Measurements from ENCODE around the gene SLC5A5. TPM values are rescaled to one million over a fixed set of nuclear protein-coding genes. Genes with fewer than 3 reads are reported as not detected.
"Not testable (repeated sequence)": the region's sequence is repeated elsewhere in the genome, so short reads cannot be mapped to it uniquely, and the experiment has no call there.

SLC5A5 gene
- polyA plus RNA-seq, 4 donors, result 0.06 to 0.08 TPM; not detected in 2

GRCh38 chr19:17869114-17869608 lies 2.6 kb upstream of the SLC5A5 start:
- no peak for DNase-seq (ENCODE audit: low read depth in 4 of 4, low spot score in 3 of 4)

DNA sequence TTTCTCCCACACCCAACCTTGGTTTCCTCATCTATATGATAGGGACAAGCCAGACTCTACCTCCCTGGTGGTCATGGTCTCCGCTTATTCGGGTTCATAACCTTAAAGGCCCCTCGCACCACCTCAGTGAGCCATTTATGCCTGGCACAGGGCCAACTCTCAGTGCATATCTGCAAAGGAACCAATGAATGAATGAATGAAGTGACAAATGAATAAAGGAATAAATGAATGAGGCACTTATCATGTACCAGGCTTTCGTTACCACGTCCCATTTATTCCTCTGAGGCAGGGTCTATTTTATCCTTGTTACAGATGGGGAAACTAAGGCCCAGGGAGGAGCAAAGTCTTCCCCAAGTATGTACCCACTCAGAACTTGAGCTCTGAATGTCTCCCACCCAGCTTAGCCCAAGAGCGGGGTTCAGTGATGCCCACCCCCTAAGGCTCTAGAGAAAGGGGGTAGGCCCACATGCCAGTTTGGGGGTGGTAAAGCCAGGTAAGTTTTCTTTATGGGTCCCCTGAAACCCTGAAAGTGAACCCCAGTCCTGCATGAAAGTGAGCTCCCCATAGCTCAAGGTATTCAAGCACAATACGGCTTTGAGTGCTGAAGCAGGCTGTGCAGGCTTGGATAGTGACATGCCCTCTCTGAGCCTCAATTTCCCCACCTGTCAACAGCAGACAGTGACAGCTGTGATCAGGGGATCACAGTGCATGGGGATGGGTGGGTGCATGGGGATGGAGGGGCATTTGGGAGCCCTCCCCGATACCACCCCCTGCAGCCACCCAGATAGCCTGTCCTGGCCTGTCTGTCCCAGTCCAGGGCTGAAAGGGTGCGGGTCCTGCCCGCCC lies 490 bp upstream of the SLC5A5 start:
- DNase-seq (ENCODE audit: low read depth in 4 of 4, low spot score in 3 of 4), result no peak

GRCh38 chr19:17872251-17873001 lies 681 bp downstream of the SLC5A5 start:
- DNase-seq (ENCODE audit: low read depth in 4 of 4, low spot score in 3 of 4), result no peak

DNA sequence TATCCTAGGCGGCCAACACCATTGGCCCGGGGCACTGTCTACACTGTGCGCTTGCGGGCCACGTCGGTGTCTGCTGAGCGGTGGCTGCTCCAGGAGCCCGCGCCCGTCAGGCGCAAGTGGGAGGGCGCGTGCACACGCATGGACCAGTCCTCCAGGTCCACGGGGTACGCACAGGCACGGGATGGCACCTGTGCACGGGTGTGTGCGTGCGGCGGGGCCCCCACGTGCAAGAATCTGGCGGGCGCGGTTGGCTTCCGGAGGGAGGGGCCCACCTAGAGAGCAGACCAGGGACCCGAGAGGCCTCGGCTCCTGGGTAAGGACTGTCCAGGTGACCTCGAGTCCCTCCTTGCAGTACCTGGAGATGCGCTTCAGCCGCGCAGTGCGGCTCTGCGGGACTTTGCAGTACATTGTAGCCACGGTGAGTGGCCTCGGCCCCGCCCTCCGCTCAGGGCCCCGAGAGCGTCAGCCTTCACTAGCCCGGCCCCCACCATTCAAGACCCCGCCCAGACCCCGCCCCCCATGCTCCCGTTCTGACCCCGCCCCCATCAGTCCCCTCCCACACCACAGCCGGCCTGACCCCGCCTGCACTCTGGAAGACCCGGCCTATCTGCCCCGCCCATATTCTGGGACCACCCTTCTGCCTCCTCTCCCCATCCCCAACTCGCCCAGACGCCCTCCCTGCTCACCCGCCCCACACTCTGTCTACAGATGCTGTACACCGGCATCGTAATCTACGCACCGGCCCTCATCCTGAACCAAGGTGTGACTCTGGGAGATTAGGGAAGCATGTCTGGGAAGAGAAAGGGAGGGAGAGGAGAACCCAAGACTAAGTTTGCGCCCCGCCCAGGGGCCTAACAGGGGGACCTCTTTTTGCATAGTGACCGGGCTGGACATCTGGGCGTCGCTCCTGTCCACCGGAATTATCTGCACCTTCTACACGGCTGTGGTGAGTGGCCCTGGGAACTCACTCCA lies 2.3 kb downstream of the SLC5A5 start:
- DNase-seq (ENCODE audit: low read depth in 4 of 4, low spot score in 3 of 4), result no peak

DNA sequence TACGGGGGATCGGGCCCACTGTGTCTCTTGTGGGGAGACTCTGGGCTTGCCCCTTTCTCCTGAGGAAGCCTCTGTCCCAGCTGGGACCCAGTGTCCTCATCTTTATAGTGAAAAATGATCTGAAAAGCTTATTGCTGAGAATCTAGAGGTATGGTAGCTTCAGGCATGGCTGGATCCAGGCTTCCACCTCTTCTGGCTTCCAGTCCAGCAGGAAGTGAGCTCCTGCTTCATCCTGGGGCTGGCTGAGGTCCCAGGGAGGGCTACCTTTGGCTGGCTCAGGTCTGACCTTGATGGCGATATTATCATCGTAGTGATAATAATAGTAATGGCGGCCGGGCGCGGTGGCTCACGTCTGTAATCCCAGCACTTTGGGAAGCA lies 3.0 kb downstream of the SLC5A5 start:
- DNase-seq (ENCODE audit: low read depth in 4 of 4, low spot score in 3 of 4), result no peak

DNA sequence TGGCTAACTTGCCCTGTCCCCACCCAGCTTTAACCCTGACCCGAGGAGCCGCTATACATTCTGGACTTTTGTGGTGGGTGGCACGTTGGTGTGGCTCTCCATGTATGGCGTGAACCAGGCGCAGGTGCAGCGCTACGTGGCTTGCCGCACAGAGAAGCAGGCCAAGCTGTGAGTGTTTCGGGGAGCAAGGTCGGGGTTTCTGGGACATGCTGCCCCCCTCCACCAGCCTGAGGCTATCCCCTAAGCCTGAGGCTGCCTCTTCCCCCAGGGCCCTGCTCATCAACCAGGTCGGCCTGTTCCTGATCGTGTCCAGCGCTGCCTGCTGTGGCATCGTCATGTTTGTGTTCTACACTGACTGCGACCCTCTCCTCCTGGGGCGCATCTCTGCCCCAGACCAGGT lies 6.0 kb downstream of the SLC5A5 start:
- no peak for DNase-seq (ENCODE audit: low read depth in 4 of 4, low spot score in 3 of 4)

- DNase-seq (ENCODE audit: low read depth in 4 of 4, low spot score in 3 of 4), result no peak
These were observed 7.7 kb downstream of the SLC5A5 start for GRCh38 chr19:17879466-17879865.

- DNase-seq (ENCODE audit: low read depth in 4 of 4, low spot score in 3 of 4), result no peak
These were observed 10.0 kb downstream of the SLC5A5 start for GRCh38 chr19:17881701-17882100.

- DNase-seq (ENCODE audit: low read depth in 4 of 4, low spot score in 3 of 4), result no peak
These were observed 12.1 kb downstream of the SLC5A5 start for GRCh38 chr19:17883627-17884410.

GRCh38 chr19:17886515-17886914 lies 14.8 kb downstream of the SLC5A5 start:
- no peak for DNase-seq (ENCODE audit: low read depth in 4 of 4, low spot score in 3 of 4)

- not testable (repeated sequence) for DNase-seq (ENCODE audit: low read depth in 4 of 4, low spot score in 3 of 4)
These were observed 15.5 kb downstream of the SLC5A5 start for GRCh38 chr19:17887221-17887620.

DNA sequence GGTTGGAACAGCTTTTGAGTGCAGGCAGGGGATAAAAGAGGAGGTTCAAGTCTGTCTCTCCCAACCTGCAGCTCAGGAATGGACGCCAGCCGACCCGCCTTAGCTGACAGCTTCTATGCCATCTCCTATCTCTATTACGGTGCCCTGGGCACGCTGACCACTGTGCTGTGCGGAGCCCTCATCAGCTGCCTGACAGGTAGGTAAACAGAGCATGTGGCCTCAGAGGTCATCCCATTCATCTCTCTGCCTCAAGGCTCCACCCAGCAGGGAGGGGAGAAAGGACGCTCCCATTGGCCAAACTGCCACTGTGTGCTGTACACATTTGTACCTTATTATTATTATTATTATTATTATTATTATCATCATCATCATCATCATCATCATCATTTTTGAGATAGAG lies 16.5 kb downstream of the SLC5A5 start:
- DNase-seq (ENCODE audit: low read depth in 4 of 4, low spot score in 3 of 4), result no peak

- peak in 3 of 4 donors; percentile 31 to 58 (median 42) for DNase-seq (ENCODE audit: low read depth in 4 of 4, low spot score in 3 of 4)
These were observed 18.0 kb downstream of the SLC5A5 start for GRCh38 chr19:17889609-17890214.

- no peak for DNase-seq (ENCODE audit: low read depth in 4 of 4, low spot score in 3 of 4)
These were observed 22.0 kb downstream of the SLC5A5 start for GRCh38 chr19:17893766-17894165.

- no peak for DNase-seq (ENCODE audit: low read depth in 4 of 4, low spot score in 3 of 4)
These were observed 31.0 kb downstream of the SLC5A5 start for GRCh38 chr19:17902701-17903100.

DNA sequence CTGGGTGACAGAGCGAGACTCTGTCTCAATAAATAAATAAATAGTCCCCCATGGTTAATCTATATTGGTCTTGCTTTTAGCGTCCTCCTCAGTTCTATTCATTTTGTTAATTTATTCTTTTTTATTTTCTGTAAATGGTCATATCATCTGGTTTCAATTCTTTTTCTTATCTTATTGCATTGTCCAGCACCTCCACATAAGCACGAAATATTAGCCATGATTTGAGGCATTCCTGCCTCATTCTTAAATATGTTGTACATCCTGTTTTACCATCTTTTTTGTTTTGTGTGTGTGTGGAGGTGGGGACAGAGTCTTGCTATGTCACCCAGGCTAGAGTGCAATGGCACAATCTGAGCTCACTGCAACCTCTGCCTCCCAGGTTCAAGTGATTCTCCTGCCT lies 36.5 kb downstream of the SLC5A5 start:
- no peak for DNase-seq (ENCODE audit: low read depth in 4 of 4, low spot score in 3 of 4)

GRCh38 chr19:17909003-17909732 lies 37.4 kb downstream of the SLC5A5 start:
- no peak for DNase-seq (ENCODE audit: low read depth in 4 of 4, low spot score in 3 of 4)

DNA sequence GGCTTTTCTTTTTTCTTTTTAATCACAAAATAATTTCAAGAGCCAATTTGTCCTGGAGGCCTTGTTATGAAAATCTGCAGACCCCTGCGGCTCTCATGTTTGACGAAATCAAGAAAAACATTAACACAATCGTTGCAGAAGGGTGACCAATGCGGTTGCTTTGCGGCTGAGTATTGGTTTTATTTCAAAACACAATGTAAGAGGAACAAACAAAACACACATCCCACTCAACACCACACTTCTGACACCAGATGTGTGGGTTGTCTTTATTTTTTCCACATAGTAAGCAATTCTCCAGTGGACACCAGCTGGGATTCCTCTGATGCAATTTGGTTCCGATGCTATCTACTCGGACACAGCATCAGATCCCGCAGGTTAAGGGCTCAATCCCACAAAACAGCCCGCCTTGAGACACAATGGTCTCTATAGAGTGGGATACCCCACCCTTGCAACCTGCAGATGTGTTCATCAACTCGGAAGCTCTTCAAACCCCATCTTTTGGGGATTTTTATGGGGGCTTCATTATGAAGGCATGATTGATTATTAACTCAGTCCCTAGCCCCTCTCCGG lies 39.1 kb downstream of the SLC5A5 start:
- DNase-seq (ENCODE audit: low read depth in 4 of 4, low spot score in 3 of 4), result no peak

Measured in left renal pelvis (tissue), 4 donors.